ENCODE data around the gene CCDC61. TPM values are rescaled to one million over a fixed set of nuclear protein-coding genes. Genes with fewer than 3 reads are reported as not detected.

Gene CCDC61
- total and polyA plus RNA-seq, 2 donors from 2014 or later: 17.8 to 22.2 TPM

DNA sequence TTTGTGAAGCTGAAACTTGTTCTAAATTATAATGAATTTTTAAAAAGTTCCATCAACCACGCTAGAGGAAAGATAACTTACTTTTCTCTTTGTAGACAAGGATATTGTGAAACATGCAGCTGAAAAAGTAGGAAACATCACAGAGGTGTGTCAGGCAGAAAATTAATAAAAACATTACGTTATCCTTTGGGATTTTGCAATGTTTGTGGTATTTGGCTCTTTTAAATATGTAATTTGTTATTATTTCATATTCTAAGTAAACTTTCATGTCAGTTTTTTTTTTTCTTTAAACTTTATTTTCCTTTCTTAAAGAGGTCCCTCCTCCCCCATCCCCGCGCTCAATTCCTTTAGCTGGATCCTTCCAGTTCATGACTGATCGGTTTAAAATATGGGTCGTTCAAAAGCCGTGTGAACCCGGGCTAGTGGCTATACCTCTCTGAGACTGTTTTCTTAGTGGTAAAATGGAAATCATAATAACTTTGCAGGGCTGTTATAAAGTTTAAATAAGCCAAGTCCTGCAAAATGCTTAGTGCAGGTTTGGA lies 740 bp upstream of the CCDC61 start:
- TF ChIP-seq, protein P1, sequence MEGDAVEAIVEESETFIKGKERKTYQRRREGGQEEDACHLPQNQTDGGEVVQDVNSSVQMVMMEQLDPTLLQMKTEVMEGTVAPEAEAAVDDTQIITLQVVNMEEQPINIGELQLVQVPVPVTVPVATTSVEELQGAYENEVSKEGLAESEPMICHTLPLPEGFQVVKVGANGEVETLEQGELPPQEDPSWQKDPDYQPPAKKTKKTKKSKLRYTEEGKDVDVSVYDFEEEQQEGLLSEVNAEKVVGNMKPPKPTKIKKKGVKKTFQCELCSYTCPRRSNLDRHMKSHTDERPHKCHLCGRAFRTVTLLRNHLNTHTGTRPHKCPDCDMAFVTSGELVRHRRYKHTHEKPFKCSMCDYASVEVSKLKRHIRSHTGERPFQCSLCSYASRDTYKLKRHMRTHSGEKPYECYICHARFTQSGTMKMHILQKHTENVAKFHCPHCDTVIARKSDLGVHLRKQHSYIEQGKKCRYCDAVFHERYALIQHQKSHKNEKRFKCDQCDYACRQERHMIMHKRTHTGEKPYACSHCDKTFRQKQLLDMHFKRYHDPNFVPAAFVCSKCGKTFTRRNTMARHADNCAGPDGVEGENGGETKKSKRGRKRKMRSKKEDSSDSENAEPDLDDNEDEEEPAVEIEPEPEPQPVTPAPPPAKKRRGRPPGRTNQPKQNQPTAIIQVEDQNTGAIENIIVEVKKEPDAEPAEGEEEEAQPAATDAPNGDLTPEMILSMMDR (IDR thresholded peaks at IDR 0.05; ENCODE audit: borderline replicate concordance, extremely low read depth, insufficient read depth): no peak
- Histone ChIP-seq H3K4me1 (ENCODE audit: control insufficient read depth in 2 of 3, insufficient read depth in 2 of 3, low read depth in 1 of 3, low read length in 3 of 3) (peaks cover 0 to 7% (median 0%) of the 10 kb centered on the region in 3 donors), H3K9ac (ENCODE audit: low read length in 3 of 3) (peak overlapping the region in 1 of 3 donors; percentile 46), H3K27me3 (ENCODE audit: control insufficient read depth, insufficient read depth, low read length) (no peaks in the 10 kb centered on the region), H3K4me3 (ENCODE audit: low read length in 3 of 3) (peak overlapping the region; percentile 60 to 74 (median 71)), H3K27ac (ENCODE audit: low read depth in 2 of 2, low read length in 2 of 2) (no peak overlapping the region), H3K9me3 (ENCODE audit: control insufficient read depth in 2 of 3, insufficient read depth in 1 of 3, low read length in 3 of 3) (no peaks in the 10 kb centered on the region), H3K36me3 (ENCODE audit: control insufficient read depth in 2 of 3, insufficient read depth in 3 of 3, low read length in 3 of 3) (no peaks in the 10 kb centered on the region)
- FAIRE-seq (no peak), DNase-seq (no peak)
- intact Hi-C loops (cut with DNase I): no loop called here

DNA sequence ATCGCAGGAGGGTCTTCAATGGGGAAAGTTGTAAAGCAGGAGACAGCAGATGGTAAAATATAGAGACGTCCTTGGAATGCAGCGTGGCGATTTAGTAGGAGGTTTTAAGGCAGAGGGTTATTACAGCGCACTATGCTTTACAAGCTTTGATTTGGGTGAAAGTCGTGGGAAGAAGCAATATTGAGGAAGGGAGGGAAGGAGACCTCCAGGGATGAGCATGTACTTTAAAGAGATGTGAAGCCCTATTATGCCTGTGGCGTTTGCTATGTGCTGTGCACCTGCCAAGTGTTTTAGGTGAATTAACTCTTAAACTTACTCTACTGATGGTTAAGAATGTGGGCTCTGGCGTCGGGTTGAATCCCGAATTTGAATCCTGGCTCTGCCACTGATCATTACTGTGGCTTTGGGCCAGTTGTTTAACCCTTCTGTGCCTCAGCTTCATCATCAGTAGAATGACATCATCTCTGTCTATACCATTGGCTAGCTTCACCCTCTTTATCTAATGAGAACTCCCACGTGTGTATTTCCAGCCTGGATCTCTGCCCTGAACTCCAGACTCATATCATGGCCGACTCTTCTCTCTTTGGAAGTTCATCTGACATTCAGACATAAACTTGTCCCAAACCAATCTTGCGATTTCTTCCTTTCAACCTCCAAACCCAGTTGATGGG lies 583 bp downstream of the CCDC61 start:
- Histone ChIP-seq H3K27me3 (ENCODE audit: control insufficient read depth, insufficient read depth, low read length) (no peaks in the 10 kb centered on the region), H3K4me3 (ENCODE audit: low read length in 3 of 3) (peak overlapping the region; percentile 88 to 98 (median 93)), H3K27ac (ENCODE audit: low read depth in 2 of 2, low read length in 2 of 2) (peak overlapping the region in 1 of 2 donors; percentile 48), H3K4me1 (ENCODE audit: control insufficient read depth in 2 of 3, insufficient read depth in 2 of 3, low read depth in 1 of 3, low read length in 3 of 3) (peaks cover 0 to 10% (median 0%) of the 10 kb centered on the region in 3 donors), H3K9me3 (ENCODE audit: control insufficient read depth in 2 of 3, insufficient read depth in 1 of 3, low read length in 3 of 3) (no peaks in the 10 kb centered on the region), H3K36me3 (ENCODE audit: control insufficient read depth in 2 of 3, insufficient read depth in 3 of 3, low read length in 3 of 3) (no peaks in the 10 kb centered on the region), H3K9ac (ENCODE audit: low read length in 3 of 3) (peak overlapping the region; percentile 81 to 84 (median 83))
- FAIRE-seq: no peak
- TF ChIP-seq, protein P1 (IDR thresholded peaks at IDR 0.05; ENCODE audit: borderline replicate concordance, extremely low read depth, insufficient read depth): no peak
- no peak for DNase-seq
- intact Hi-C loops (cut with DNase I): no loop called here

DNA sequence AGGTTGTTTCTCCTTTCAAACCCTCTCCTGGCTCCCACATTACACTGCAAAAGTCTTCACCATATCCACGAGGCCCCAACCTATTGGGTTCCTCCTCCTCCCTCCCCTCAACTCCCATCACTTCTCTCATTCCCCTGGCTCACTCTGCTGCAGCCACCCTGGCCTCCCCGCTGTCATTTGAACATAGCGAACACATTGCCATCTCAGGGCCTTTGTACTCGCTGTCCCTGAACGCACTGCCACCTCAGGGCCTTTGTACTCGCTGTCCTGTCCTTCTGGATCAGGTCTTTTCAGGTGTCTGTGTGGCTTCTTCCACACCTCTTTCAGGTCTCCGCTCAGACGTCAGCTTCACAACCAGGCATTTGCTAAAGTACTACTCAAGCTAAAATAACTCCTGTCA lies 1.7 kb downstream of the CCDC61 start:
- Histone ChIP-seq H3K9ac (ENCODE audit: low read length in 3 of 3) (no peak overlapping the region), H3K27me3 (ENCODE audit: control insufficient read depth, insufficient read depth, low read length) (no peaks in the 10 kb centered on the region), H3K9me3 (ENCODE audit: control insufficient read depth in 2 of 3, insufficient read depth in 1 of 3, low read length in 3 of 3) (no peaks in the 10 kb centered on the region), H3K27ac (ENCODE audit: low read depth in 2 of 2, low read length in 2 of 2) (no peak overlapping the region), H3K36me3 (ENCODE audit: control insufficient read depth in 2 of 3, insufficient read depth in 3 of 3, low read length in 3 of 3) (no peaks in the 10 kb centered on the region), H3K4me3 (ENCODE audit: low read length in 3 of 3) (no peak overlapping the region), H3K4me1 (ENCODE audit: control insufficient read depth in 2 of 3, insufficient read depth in 2 of 3, low read depth in 1 of 3, low read length in 3 of 3) (peaks cover 0 to 10% (median 0%) of the 10 kb centered on the region in 3 donors)
- DNase-seq (no peak), FAIRE-seq (no peak)
- TF ChIP-seq, protein P1 (IDR thresholded peaks at IDR 0.05; ENCODE audit: borderline replicate concordance, extremely low read depth, insufficient read depth): no peak
- intact Hi-C loops (cut with DNase I): no loop called here
